Measurements from ENCODE around the gene EFHD2. TPM values are rescaled to one million over a fixed set of nuclear protein-coding genes. Genes with fewer than 3 reads are reported as not detected.
"Not testable (repeated sequence)": the region's sequence is repeated elsewhere in the genome, so short reads cannot be mapped to it uniquely, and the experiment has no call there.

EFHD2 gene
- total RNA-seq, 1 donor from 2014 or later = 14.3 TPM

DNA sequence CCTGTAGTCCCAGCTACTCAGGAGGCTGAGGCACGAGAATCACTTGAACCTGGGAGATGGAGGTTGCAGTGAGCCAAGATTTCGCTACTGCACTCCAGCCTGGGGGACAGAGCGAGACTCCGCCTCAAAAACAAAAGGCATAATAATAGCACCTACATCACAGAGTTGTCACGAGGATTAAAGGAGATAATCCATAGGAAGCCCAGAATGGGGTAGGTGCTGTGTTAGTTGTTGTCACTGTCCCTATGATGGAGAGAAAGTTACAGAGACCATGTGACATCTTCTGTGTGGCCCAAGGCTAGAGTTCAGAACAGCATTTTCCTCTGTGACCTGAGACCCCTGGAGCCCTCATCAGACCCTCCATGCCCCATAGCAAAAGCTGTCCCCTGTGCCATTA, 54.2 kb downstream of the EFHD2 start:
- intact Hi-C loops (cut with DNase I); DNase-seq (ENCODE audit: low spot score): not testable (repeated sequence)

DNA sequence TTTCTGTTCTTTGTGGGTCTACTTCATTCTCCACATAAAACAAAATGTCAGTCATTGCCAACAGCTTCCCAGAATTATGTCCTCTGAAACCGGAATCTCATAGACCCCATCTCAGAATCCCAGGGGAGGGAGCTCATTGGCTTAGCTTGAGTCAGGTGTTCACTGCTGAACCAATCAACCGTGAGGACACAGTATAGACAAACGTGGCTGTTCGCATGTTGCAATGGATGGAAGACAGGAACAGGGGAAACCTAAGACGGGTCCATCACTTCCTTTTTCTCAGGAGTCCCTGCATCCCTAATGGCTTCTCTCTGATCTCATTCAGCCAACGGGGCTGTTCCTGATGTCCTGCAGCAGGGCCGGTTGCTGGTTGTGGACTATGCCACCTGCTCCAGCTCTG, 56.0 kb downstream of the EFHD2 start:
- intact Hi-C loops (cut with DNase I) = no loop called here
- no peak for DNase-seq (ENCODE audit: low spot score)

GRCh38 chr1:15466955-15467625, 57.4 kb downstream of the EFHD2 start:
- intact Hi-C loops (cut with DNase I); DNase-seq (ENCODE audit: low spot score): not testable (repeated sequence)

DNA sequence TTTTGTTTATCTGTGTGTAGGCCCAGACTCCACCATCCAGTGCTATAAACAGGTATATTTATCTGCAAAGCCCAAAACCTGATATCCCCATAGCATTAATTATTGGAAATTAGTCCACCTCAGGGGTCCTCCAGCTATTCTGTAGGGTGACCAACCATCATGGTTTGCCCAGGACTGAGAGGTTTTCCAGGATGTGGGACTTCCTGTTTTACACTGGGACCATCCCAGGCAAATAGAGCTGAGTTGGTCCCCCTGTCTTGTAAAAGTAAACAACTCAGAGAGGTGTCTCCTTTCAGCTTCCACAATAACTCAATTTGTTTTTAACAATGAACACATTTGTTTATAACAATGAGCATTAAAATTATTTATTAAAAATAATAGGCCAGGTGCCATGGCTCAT, 58.5 kb downstream of the EFHD2 start:
- no peak for DNase-seq (ENCODE audit: low spot score)
- intact Hi-C loops (cut with DNase I) = no loop called here

GRCh38 chr1:15469361-15469760, 59.7 kb downstream of the EFHD2 start:
- DNase-seq (ENCODE audit: low spot score) = no peak
- intact Hi-C loops (cut with DNase I) = no loop called here

DNA sequence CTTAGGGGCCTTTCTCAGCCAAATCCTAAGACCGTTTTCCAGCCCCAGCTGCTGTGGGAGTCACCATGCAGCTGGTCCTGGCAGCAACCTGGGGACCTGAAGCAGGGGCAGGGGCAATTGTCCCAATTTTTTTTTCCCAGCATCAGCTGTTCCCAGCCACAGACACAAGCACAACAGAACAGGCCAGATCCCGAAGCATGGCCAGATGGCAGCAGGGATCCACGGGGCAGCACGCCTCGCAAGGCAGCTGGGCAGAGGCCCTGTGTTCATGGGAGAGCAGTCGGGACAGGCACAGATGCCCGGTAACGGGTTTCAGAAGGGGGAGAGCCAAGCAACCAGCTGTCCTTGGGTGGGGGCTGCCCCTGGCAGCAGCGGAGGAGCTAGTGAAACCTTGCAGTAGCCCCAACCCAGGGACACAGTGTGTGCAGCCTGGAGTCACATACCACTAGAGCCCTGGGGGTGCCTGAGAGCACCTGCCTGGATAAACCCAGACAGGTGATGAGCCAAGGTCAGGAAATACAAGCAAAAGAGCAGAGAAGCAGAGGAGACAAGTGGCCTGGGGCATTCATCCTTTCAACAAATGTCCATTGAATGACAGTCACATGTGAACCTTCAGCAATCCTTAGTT, 60.2 kb downstream of the EFHD2 start:
- DNase-seq (ENCODE audit: low spot score); intact Hi-C loops (cut with DNase I): not testable (repeated sequence)

GRCh38 chr1:15471067-15471466, 61.4 kb downstream of the EFHD2 start:
- DNase-seq (ENCODE audit: low spot score); intact Hi-C loops (cut with DNase I): not testable (repeated sequence)

- intact Hi-C loops (cut with DNase I); DNase-seq (ENCODE audit: low spot score): not testable (repeated sequence)
Measured at GRCh38 chr1:15471723-15472122, 62.0 kb downstream of the EFHD2 start.

DNA sequence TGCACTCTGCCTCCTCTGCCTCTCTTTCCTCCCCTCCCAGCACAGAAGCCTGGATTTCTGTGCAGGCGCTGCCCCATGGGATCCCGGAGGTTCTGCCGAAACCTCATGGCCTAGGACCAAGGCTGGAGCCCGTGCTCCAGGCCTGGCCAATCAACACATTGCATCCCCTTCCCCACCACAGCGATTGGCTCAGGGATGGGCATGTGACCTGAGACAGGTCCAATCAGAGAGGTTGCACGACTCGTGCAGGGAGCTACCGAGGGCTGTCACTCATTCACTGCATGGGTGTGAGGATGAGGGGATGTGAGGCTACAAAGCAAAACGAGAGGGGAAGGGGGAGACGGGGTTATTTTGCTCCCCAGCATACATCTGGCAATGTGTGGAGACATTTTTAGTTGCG, 62.9 kb downstream of the EFHD2 start:
- DNase-seq (ENCODE audit: low spot score) = no peak
- intact Hi-C loops (cut with DNase I) = no loop called here

- intact Hi-C loops (cut with DNase I) = no loop called here
- DNase-seq (ENCODE audit: low spot score) = no peak
Measured at GRCh38 chr1:15475752-15476314, 66.1 kb downstream of the EFHD2 start, which contains the start of gene CELA2B. TSS of gene CELA2B (plus strand) at chr1:15476104. CDS start at chr1:15476126, 22 bp downstream.

DNA sequence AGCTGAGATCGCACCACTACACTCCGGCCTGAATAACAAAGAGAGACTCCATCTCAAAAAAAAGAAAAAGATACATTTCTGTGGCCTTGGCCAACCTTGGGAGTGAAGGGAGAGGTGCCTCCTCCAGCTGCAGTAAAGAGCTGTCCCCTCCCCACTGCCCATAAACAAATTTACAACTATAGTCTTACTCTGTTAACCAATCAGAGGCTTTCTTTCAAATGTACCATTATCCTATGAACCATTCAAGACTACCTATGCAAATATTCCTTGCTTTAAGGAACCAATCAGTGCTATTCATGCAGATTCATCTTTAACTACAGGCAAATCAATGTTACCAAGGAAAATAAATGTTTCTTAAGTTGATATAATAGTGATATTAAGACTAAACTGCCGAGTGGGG, 67.2 kb downstream of the EFHD2 start:
- intact Hi-C loops (cut with DNase I) = no loop called here
- no peak for DNase-seq (ENCODE audit: low spot score)

DNA sequence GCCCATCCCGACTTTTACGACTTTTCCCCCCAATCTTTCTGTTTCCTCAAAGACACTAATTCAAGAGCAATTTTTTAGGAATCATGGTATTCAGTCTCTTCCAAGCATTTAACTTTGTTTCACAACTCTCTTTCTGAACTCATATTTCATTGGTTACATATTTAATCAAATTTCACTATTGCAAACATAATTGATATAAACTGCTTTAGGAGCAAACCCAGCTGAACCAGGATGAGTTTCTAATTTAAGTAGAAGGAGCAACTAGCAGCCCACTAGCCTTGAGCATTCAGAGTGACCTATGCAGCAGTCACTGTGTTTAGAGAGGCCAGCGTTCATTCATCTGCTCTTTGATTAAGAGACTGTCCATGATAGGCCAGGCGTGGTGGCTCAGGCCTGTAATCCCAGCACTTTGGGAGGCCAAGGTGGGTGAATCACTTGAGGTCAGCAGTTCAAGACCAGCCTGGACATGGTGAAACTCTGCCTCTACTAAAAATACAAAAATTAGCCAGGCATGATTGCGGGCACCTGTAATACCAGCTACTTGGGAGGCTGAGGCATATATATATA, 68.0 kb downstream of the EFHD2 start:
- DNase-seq (ENCODE audit: low spot score) = no peak
- intact Hi-C loops (cut with DNase I) = no loop called here

Other genes starting within 250 kb of the EFHD2 start
- 0.32 TPM for gene FHAD1, start 162.7 kb upstream of the EFHD2 start, total RNA-seq
- gene CTRC, start 28.6 kb downstream of the EFHD2 start, total RNA-seq = not detected
- not detected for gene CELA2A, start 46.8 kb downstream of the EFHD2 start, total RNA-seq
- gene CELA2B, start 66.2 kb downstream of the EFHD2 start, total RNA-seq = not detected
- 10.6 TPM for gene CASP9, start 114.3 kb downstream of the EFHD2 start, total RNA-seq
- gene DNAJC16, start 117.0 kb downstream of the EFHD2 start, total RNA-seq = 11.0 TPM
- gene AGMAT, start 175.2 kb downstream of the EFHD2 start, total RNA-seq = 0.11 TPM
- 23.7 TPM for gene DDI2, start 207.6 kb downstream of the EFHD2 start, total RNA-seq